PC-9 (cell line): ENCODE data around the gene DCTN2. TPM values are rescaled to one million over a fixed set of nuclear protein-coding genes. Genes with fewer than 3 reads are reported as not detected.

Experiments
- BruUV-seq: library from RNA; stranded (reverse); fragments of 400-500 nt; replicated peaks from 2 replicates; lab custom pipeline; 2021; lab: Mats Ljungman, UMichigan
- CTCF ChIA-PET: fragments of 300-600 bp; sonication (Branson Sonifier 250); formaldehyde crosslinking; loops from one replicate; lab custom pipeline; 2022; ENCODE audit warnings: antibody characterized with exemption; lab: Charles Lee
- POLR2A ChIA-PET: fragments of 300-600 bp; sonication (Branson Sonifier 250); formaldehyde crosslinking; loops from one replicate; lab custom pipeline; 2022; ENCODE audit warnings: antibody characterized with exemption; ENCODE audit not compliant: unreplicated experiment; lab: Charles Lee
- DNase-seq, 2 experiments: peaks; one replicate each; pipeline versions ENCODE4 v3.0.0 to v3.0.0-alpha.2; 2015 to 2022; ENCODE audit warnings: mixed read lengths in 1 of 2
- H2AFZ ChIP-seq: fragments of 200-600 bp; sonication (generic); 2 replicates; pipeline ENCODE4 v1.8.1; 2017; ENCODE audit warnings: antibody characterized with exemption
- H3F3A ChIP-seq: fragments of 200-600 bp; sonication (generic); 2 replicates; pipeline ENCODE4 v1.8.1; 2017; ENCODE audit warnings: antibody characterized with exemption, mild to moderate bottlenecking, low read depth; ENCODE audit not compliant: insufficient read depth
- H3K27ac ChIP-seq: fragments of 200-600 bp; sonication (generic); 2 replicates; pipeline ENCODE4 v1.6.1; 2016; ENCODE audit warnings: mixed run types
- H3K27me3 ChIP-seq: fragments of 200-600 bp; sonication (generic); 2 replicates; pipeline ENCODE4 v1.6.1; 2016; ENCODE audit warnings: low read depth, mixed run types; ENCODE audit not compliant: insufficient read depth
- H3K36me3 ChIP-seq: fragments of 200-600 bp; sonication (generic); 2 replicates; pipeline ENCODE4 v1.6.1; 2016; ENCODE audit warnings: low read depth, mixed run types
- H3K4me1 ChIP-seq: fragments of 200-600 bp; sonication (generic); replicated peaks from 2 replicates; pipeline ENCODE4 v1.6.1; 2016; ENCODE audit warnings: mixed run types; ENCODE audit not compliant: insufficient read depth
- H3K4me2 ChIP-seq: fragments of 200-600 bp; sonication (generic); 2 replicates; pipeline ENCODE4 v1.6.1; 2017; ENCODE audit warnings: mixed run types
- H3K4me3 ChIP-seq: fragments of 200-600 bp; sonication (generic); 2 replicates; pipeline ENCODE4 v1.6.1; 2016; ENCODE audit warnings: mixed run types
- H3K79me2 ChIP-seq: fragments of 200-600 bp; sonication (generic); 2 replicates; pipeline ENCODE4 v1.6.1; 2017; ENCODE audit warnings: low read depth, mixed run types
- H3K9me2 ChIP-seq: fragments of 200-600 bp; sonication (generic); 2 replicates; pipeline ENCODE4 v1.8.1; 2017; ENCODE audit warnings: mild to moderate bottlenecking; ENCODE audit not compliant: insufficient read depth
- H3K9me3 ChIP-seq: fragments of 200-600 bp; sonication (generic); 2 replicates; pipeline ENCODE4 v1.8.1; 2016; ENCODE audit warnings: low read depth; ENCODE audit not compliant: insufficient read depth
- H4K20me1 ChIP-seq: fragments of 200-600 bp; sonication (generic); 2 replicates; pipeline ENCODE4 v1.8.1; 2017; ENCODE audit not compliant: insufficient read depth
- EZH2 ChIP-seq: fragments of 200-600 bp; sonication (generic); IDR thresholded peaks from 2 replicates; pipeline ENCODE4 v1.8.0; 2017; ENCODE audit warnings: antibody characterized with exemption, low read depth
- intact Hi-C: fragments of 100-400 bp; cut with micrococcal nuclease; formaldehyde crosslinking; loops from one replicate; pipeline ENCODE4 v1.10.0; 2022; ENCODE audit not compliant: unreplicated experiment
- total RNA-seq: library from RNA; stranded (reverse); gene quantifications from 2 replicates; pipeline ENCODE4 v1.2.3, GENCODE V29; 2021
- TF ChIP-seq, protein P1 (sequence below): fragments of 200-600 bp; sonication (generic); conservative IDR thresholded peaks from 2 replicates; pipeline ENCODE4 v1.6.1; 2017; ENCODE audit warnings: mixed run types, antibody characterized with exemption, mild to moderate bottlenecking, moderate library complexity

The DCTN2 gene
- total RNA-seq, 1 experiment from 2014 or later = 105 TPM

- no peak overlapping the region for H2AFZ ChIP-seq
- H3K9me3 ChIP-seq = no peaks in the 10 kb centered on the region
- DNase-seq = no peak
- no peaks in the 10 kb centered on the region for H3K4me1 ChIP-seq
- no peaks in the 10 kb centered on the region for H3K36me3 ChIP-seq
- H4K20me1 ChIP-seq = no peaks in the 10 kb centered on the region
- intact Hi-C loops = no loop called here
- H3K4me3 ChIP-seq = no peak overlapping the region
- no peak overlapping the region for H3K27ac ChIP-seq
- no peaks in the 10 kb centered on the region for H3K79me2 ChIP-seq
- TF ChIP-seq, protein P1, sequence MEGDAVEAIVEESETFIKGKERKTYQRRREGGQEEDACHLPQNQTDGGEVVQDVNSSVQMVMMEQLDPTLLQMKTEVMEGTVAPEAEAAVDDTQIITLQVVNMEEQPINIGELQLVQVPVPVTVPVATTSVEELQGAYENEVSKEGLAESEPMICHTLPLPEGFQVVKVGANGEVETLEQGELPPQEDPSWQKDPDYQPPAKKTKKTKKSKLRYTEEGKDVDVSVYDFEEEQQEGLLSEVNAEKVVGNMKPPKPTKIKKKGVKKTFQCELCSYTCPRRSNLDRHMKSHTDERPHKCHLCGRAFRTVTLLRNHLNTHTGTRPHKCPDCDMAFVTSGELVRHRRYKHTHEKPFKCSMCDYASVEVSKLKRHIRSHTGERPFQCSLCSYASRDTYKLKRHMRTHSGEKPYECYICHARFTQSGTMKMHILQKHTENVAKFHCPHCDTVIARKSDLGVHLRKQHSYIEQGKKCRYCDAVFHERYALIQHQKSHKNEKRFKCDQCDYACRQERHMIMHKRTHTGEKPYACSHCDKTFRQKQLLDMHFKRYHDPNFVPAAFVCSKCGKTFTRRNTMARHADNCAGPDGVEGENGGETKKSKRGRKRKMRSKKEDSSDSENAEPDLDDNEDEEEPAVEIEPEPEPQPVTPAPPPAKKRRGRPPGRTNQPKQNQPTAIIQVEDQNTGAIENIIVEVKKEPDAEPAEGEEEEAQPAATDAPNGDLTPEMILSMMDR = no peak
- TF ChIP-seq EZH2 = no peak
- ChIA-PET CTCF (no interaction called here), POLR2A (no interaction called here)
- H3F3A ChIP-seq = no peaks in the 10 kb centered on the region
- peaks cover 25% of the 10 kb centered on the region for H3K27me3 ChIP-seq
- H3K9me2 ChIP-seq = no peaks in the 10 kb centered on the region
- no TSS peak for BruUV-seq
- no peak overlapping the region for H3K4me2 ChIP-seq
These were observed 22.9 kb upstream of the DCTN2 start for GRCh38 chr12:57569858-57570257.

DNA sequence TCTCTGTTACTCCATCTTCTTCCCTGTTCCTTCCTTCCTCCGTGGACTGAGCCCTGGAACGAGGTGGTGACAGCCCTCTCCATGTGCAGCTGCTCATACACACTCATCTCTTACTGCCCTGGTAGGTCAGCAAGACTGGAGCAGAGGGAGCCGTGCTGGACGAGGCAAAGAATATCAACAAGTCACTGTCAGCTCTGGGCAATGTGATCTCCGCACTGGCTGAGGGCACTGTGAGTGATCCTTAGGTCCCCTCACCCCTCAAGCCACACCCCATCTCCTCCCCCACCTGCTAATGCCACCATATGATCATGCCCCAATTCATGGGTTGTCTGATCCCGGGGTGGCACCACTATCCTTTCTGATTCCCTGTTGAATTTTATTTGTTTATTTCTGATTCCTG lies 21.8 kb upstream of the DCTN2 start:
- H3K9me2 ChIP-seq = no peaks in the 10 kb centered on the region
- H4K20me1 ChIP-seq = no peaks in the 10 kb centered on the region
- no peak overlapping the region for H3K4me3 ChIP-seq
- H3K4me2 ChIP-seq = no peak overlapping the region
- no TSS peak for BruUV-seq
- H3K27ac ChIP-seq = no peak overlapping the region
- H3K27me3 ChIP-seq = peaks cover 35% of the 10 kb centered on the region
- H2AFZ ChIP-seq = no peak overlapping the region
- POLR2A ChIA-PET = no interaction called here
- H3K4me1 ChIP-seq = no peaks in the 10 kb centered on the region
- H3K9me3 ChIP-seq = no peaks in the 10 kb centered on the region
- intact Hi-C loops = no loop called here
- no peaks in the 10 kb centered on the region for H3K79me2 ChIP-seq
- no peaks in the 10 kb centered on the region for H3K36me3 ChIP-seq
- CTCF ChIA-PET = no interaction called here
- no peak for TF ChIP-seq EZH2
- TF ChIP-seq, protein P1 = no peak
- H3F3A ChIP-seq = no peaks in the 10 kb centered on the region
- DNase-seq = no peak

GRCh38 chr12:57564178-57564740 lies 17.3 kb upstream of the DCTN2 start:
- Histone ChIP-seq H3K4me2 (no peak overlapping the region), H4K20me1 (no peaks in the 10 kb centered on the region), H3K27me3 (peaks cover 43% of the 10 kb centered on the region), H2AFZ (no peak overlapping the region), H3F3A (no peaks in the 10 kb centered on the region), H3K79me2 (no peaks in the 10 kb centered on the region), H3K36me3 (no peaks in the 10 kb centered on the region), H3K4me3 (no peak overlapping the region), H3K9me2 (no peaks in the 10 kb centered on the region), H3K9me3 (no peaks in the 10 kb centered on the region), H3K4me1 (peaks cover 5% of the 10 kb centered on the region; the same call in 1 of the 2 replicates), H3K27ac (no peak overlapping the region)
- BruUV-seq = no TSS peak
- no peak for DNase-seq
- intact Hi-C loops = no loop called here
- POLR2A ChIA-PET = no interaction called here
- no peak for TF ChIP-seq EZH2
- TF ChIP-seq, protein P1 = no peak
- CTCF ChIA-PET = no interaction called here
